HCT116 (cell line): ENCODE measurements around the gene SLC4A5. TPM values are rescaled to one million over a fixed set of nuclear protein-coding genes. Genes with fewer than 3 reads are reported as not detected.
A peak's percentile ranks its signal among the peaks of the same experiment; 100 is the strongest.

Source experiments
- ATAC-seq: fragments of 200-7000 bp; cut with Tn5 transposase; 2 replicates; pipeline ENCODE4 v1.9.1; 2020; ENCODE audit warnings: mild to moderate bottlenecking, moderate library complexity
- BruUV-seq: library from RNA; stranded (reverse); fragments of 400-500 nt; replicated peaks from 2 replicates; lab custom pipeline; 2021; lab: Mats Ljungman, UMichigan
- CTCF ChIA-PET: fragments of 300-600 bp; sonication (Branson Sonifier 250); formaldehyde crosslinking; loops from one replicate; lab custom pipeline; 2021; ENCODE audit warnings: antibody characterized with exemption; lab: Charles Lee
- POLR2A ChIA-PET: fragments of 300-600, 350-600 bp; sonication (Branson Sonifier 250); formaldehyde crosslinking; loops from one replicate; lab custom pipeline; 2021; ENCODE audit warnings: antibody characterized with exemption; lab: Charles Lee
- RAD21 ChIA-PET, 2 experiments: fragments of 300-600 bp; sonication (Branson Sonifier 250); formaldehyde crosslinking; loops; one replicate each; lab custom pipeline; 2023; ENCODE audit warnings: low total read pairs in 2 of 2; ENCODE audit not compliant: uncharacterized antibody in 2 of 2, unreplicated experiment in 2 of 2, low non-redundant PET in 1 of 2; lab: Charles Lee
- DNase-seq: peaks from one replicate; pipeline ENCODE4 v3.0.0-alpha.2; 2010; ENCODE audit warnings: low read depth, low spot score
- H2AFZ ChIP-seq: fragments of 200-600 bp; shearing (Covaris generic), sonication (generic); 2 replicates; pipeline ENCODE4 v1.6.1; 2017; ENCODE audit warnings: low read depth, mixed run types, mixed read lengths, antibody characterized with exemption, low read length; ENCODE audit not compliant: poor library complexity, severe bottlenecking
- H3K27ac ChIP-seq: 2 replicates; pipeline ENCODE4 v1.5.1; 2012; ENCODE audit warnings: low read depth, low read length
- H3K27me3 ChIP-seq: fragments of 200-600 bp; sonication (generic); 2 replicates; pipeline ENCODE4 v1.6.1; 2016; ENCODE audit warnings: mixed run types, low read length, mixed read lengths; ENCODE audit not compliant: insufficient read depth
- H3K36me3 ChIP-seq, 2 experiments: fragments of 200-500 bp in 1 of 2; fragments of 200-600 bp in 1 of 2; sonication (Bioruptor generic) in 1 of 2; sonication (generic) in 1 of 2; 2 replicates each; pipeline versions ENCODE4 v1.5.1 to v1.6.1; 2014 to 2016; ENCODE audit warnings: low read length in 2 of 2, inconsistent platforms in 1 of 2, mixed read lengths in 1 of 2, mixed run types in 1 of 2; ENCODE audit not compliant: insufficient read depth in 2 of 2, control insufficient read depth in 1 of 2
- H3K4me1 ChIP-seq, 2 experiments: fragments of 200-600 bp in 1 of 2; sonication (generic) in 1 of 2; 2 replicates each; pipeline versions ENCODE4 v1.5.1 to v1.6.1; 2012 to 2017; ENCODE audit warnings: low read length in 2 of 2, inconsistent platforms in 1 of 2, mild to moderate bottlenecking in 1 of 2, mixed read lengths in 1 of 2, mixed run types in 1 of 2, moderate library complexity in 1 of 2; ENCODE audit not compliant: insufficient read depth in 2 of 2, control insufficient read depth in 1 of 2
- H3K4me2 ChIP-seq: fragments of 200-600 bp; sonication (generic); 2 replicates; pipeline ENCODE4 v1.6.1; 2017; ENCODE audit warnings: mixed run types, low read length, mixed read lengths
- H3K4me3 ChIP-seq, 2 experiments: fragments of 200-600 bp in 1 of 2; sonication (generic) in 1 of 2; replicated peaks in 1 of 2; 2 replicates each; pipeline ENCODE4 v1.5.1; 2011 to 2016; ENCODE audit warnings: low read length in 2 of 2, control low read depth in 1 of 2, low read depth in 1 of 2, mild to moderate bottlenecking in 1 of 2, mixed read lengths in 1 of 2, mixed run types in 1 of 2
- H3K79me2 ChIP-seq: fragments of 200-600 bp; sonication (generic); 2 replicates; pipeline ENCODE4 v1.6.1; 2017; ENCODE audit warnings: mild to moderate bottlenecking, mixed run types, low read length, moderate library complexity, mixed read lengths; ENCODE audit not compliant: insufficient read depth
- H3K9ac ChIP-seq: fragments of 200-600 bp; sonication (generic); 2 replicates; pipeline ENCODE4 v1.6.1; 2016; ENCODE audit warnings: low read length, mixed read lengths
- H3K9me2 ChIP-seq: fragments of 200-600 bp; sonication (generic), shearing (Covaris generic); 2 replicates; pipeline ENCODE4 v1.6.1; 2017; ENCODE audit warnings: mixed run types, mild to moderate bottlenecking, moderate library complexity; ENCODE audit not compliant: insufficient read depth
- H3K9me3 ChIP-seq, 2 experiments: fragments of 200-500 bp in 1 of 2; fragments of 200-600 bp in 1 of 2; sonication (Bioruptor generic) in 1 of 2; sonication (generic) in 1 of 2; 2 replicates each; pipeline ENCODE4 v1.6.1; 2014 to 2017; ENCODE audit warnings: low read length in 2 of 2, mixed read lengths in 2 of 2, inconsistent platforms in 1 of 2, low read depth in 1 of 2, mild to moderate bottlenecking in 1 of 2, mixed run types in 1 of 2, moderate library complexity in 1 of 2; ENCODE audit not compliant: control insufficient read depth in 1 of 2, insufficient read depth in 1 of 2
- H4K20me1 ChIP-seq: fragments of 200-600 bp; sonication (generic), shearing (Covaris generic); 2 replicates; pipeline ENCODE4 v1.6.1; 2017; ENCODE audit warnings: mixed run types, mild to moderate bottlenecking, moderate library complexity; ENCODE audit not compliant: insufficient read depth
- CEBPB ChIP-seq: IDR thresholded peaks from 2 replicates; pipeline ENCODE4 v1.6.1; 2012; ENCODE audit warnings: low read depth
- EGR1 ChIP-seq: IDR thresholded peaks from 2 replicates; pipeline ENCODE4 v1.6.1; 2012; ENCODE audit warnings: low read depth
- ELF1 ChIP-seq: IDR thresholded peaks from 2 replicates; pipeline ENCODE4 v1.6.1; 2012; ENCODE audit warnings: low read depth, borderline replicate concordance
- EZH2 ChIP-seq: fragments of 200-600 bp; sonication (generic); IDR thresholded peaks from 2 replicates; pipeline ENCODE4 v1.6.1; 2017; ENCODE audit warnings: antibody characterized with exemption, mixed run types
- FOSL1 ChIP-seq: IDR thresholded peaks from 2 replicates; pipeline ENCODE4 v1.6.1; 2012; ENCODE audit warnings: low read depth
- JUND ChIP-seq: IDR thresholded peaks from 2 replicates; pipeline ENCODE4 v1.6.1; 2012
- SP1 ChIP-seq: IDR thresholded peaks from 2 replicates; pipeline ENCODE4 v1.6.1; 2012; ENCODE audit warnings: low read depth
- TCF7L2 ChIP-seq: IDR thresholded peaks from 2 replicates; pipeline ENCODE4 v1.7.0; 2011; ENCODE audit warnings: borderline replicate concordance, inconsistent platforms; ENCODE audit not compliant: insufficient read depth, insufficient read length; ENCODE audit errors: extremely low read depth
- ZFX ChIP-seq: fragments of 450-650 bp; IDR thresholded peaks from 2 replicates; pipeline ENCODE4 v1.6.1; 2017
- ZNF274 ChIP-seq: fragments of 200-500 bp; sonication (Bioruptor generic); IDR thresholded peaks from 2 replicates; pipeline ENCODE4 v1.6.1; 2014; ENCODE audit warnings: mild to moderate bottlenecking, low read depth, low read length, inconsistent platforms
- intact Hi-C: fragments of 100-400 bp; cut with micrococcal nuclease; formaldehyde crosslinking; loops from 2 replicates; pipeline ENCODE4 v1.10.0; 2022
- total RNA-seq: library from RNA; stranded (reverse); gene quantifications from one replicate; pipeline ENCODE4 v1.2.1, GENCODE V29; 2021; ENCODE audit not compliant: unreplicated experiment
- TF ChIP-seq, protein P1 (sequence below): IDR thresholded peaks from 2 replicates; pipeline ENCODE4 v1.6.1; 2012
- TF ChIP-seq, protein P2 (sequence below): IDR thresholded peaks from 2 replicates; pipeline ENCODE4 v1.6.1; 2011; ENCODE audit warnings: mild to moderate bottlenecking, low read length, moderate library complexity; ENCODE audit not compliant: insufficient replicate concordance; ENCODE audit errors: extremely low read depth
- TF ChIP-seq, protein P3 (sequence below): IDR thresholded peaks from 2 replicates; pipeline ENCODE4 v1.6.1; 2012
- TF ChIP-seq, protein P4 (sequence below), 3 experiments: fragments of 200-600 bp in 1 of 3; sonication (generic) in 1 of 3; IDR thresholded peaks in 2 of 3; conservative IDR thresholded peaks in 1 of 3; 2 replicates each; pipeline ENCODE4 v1.5.1; 2012 to 2017; ENCODE audit warnings: low read depth in 2 of 3, low read length in 2 of 3, antibody characterized with exemption in 1 of 3, borderline replicate concordance in 1 of 3, control low read depth in 1 of 3, mild to moderate bottlenecking in 1 of 3, mixed read lengths in 1 of 3, mixed run types in 1 of 3, moderate library complexity in 1 of 3; ENCODE audit not compliant: insufficient read depth in 1 of 3

Gene SLC4A5
- total RNA-seq, 1 experiment from 2014 or later, result 0.91 TPM

DNA sequence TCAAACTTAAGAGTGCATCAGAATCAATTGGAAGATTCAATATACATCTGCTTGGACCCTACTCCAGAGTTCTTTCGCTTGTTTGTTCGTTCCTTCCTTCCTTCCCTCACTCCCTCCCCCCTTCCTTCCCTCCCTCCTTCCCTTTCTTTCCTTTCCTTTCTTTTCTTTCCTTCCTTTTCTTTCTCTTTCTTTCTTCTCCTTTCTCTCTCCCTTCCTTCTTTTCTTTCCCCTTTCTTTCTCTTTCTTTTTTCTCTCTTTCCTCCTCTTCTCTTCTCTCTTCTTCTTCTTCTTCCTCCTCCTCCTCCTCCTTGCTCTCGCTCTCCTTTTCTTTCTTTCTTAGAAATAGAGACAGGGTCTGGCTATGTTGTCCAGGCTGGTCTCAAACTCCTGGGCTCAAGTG, 98.9 kb downstream of the SLC4A5 start:
- ATAC-seq (no peak), DNase-seq (no peak)
- H3K4me1 ChIP-seq, result peaks cover 0 to 9% of the 10 kb centered on the region in 2 experiments; a peak in 2 of 4 replicates
- no peak overlapping the region for H2AFZ ChIP-seq
- BruUV-seq, result no TSS peak
- POLR2A ChIA-PET, result no interaction called here
- no peak overlapping the region for H3K4me3 ChIP-seq
- no peak overlapping the region for H3K9ac ChIP-seq
- no peak overlapping the region for H3K4me2 ChIP-seq
- TF ChIP-seq SP1, result no peak
- TF ChIP-seq ELF1, result no peak
- no peak for TF ChIP-seq EZH2
- TF ChIP-seq, protein P1, sequence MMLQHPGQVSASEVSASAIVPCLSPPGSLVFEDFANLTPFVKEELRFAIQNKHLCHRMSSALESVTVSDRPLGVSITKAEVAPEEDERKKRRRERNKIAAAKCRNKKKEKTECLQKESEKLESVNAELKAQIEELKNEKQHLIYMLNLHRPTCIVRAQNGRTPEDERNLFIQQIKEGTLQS, result no peak
- H3K9me2 ChIP-seq, result no peaks in the 10 kb centered on the region
- CTCF ChIA-PET, result no interaction called here
- H3K27ac ChIP-seq, result no peak overlapping the region
- H3K36me3 ChIP-seq, result no peaks in the 10 kb centered on the region
- H3K79me2 ChIP-seq, result no peaks in the 10 kb centered on the region
- RAD21 ChIA-PET, result no interaction called here
- intact Hi-C loops, result no loop called here
- no peaks in the 10 kb centered on the region for H3K27me3 ChIP-seq
- H3K9me3 ChIP-seq, result no peaks in the 10 kb centered on the region
- no peaks in the 10 kb centered on the region for H4K20me1 ChIP-seq

DNA sequence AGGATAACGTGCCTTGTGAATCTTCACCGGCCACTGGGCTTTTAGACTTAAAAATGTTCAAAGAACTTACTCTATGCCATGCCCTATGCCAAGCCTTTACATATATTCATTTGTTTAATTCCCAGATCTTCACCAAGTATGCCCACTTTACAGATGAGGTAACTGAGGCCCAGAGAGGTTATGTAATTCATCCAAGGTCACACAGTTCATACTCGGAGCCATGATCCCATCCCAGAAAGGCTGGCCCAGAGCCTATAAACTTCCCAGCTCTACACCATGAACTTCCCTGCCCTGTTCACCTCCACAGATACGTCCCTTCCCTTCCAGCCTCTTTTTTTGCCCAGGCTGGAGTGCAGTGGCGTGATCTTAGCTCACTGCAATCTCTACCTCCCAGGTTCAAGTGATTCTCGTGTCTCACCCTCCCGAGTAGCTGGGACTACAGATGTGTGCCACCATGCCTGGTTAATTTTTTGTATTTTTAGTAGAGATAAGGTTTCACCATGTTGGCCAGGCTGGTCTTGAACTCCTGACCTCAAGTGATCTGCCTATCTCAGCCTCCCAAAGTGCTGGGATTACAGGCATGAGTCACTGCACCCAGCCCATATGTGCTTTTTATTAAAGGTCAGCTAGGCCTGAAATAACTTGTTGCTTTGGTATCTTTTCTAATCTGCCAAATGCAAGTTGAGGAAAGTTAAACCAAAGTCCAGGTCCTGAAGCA, 100.7 kb downstream of the SLC4A5 start:
- BruUV-seq, result no TSS peak
- CTCF ChIA-PET, result no interaction called here
- H3K9ac ChIP-seq, result no peak overlapping the region
- ATAC-seq, result no peak
- no peaks in the 10 kb centered on the region for H3K36me3 ChIP-seq
- POLR2A ChIA-PET, result no interaction called here
- H3K4me1 ChIP-seq, result peaks cover 0 to 9% of the 10 kb centered on the region in 2 experiments; a peak in 2 of 4 replicates
- no peaks in the 10 kb centered on the region for H3K79me2 ChIP-seq
- H3K4me2 ChIP-seq, result peak overlapping the region; percentile 31; the same call in 1 of the 2 replicates
- no peaks in the 10 kb centered on the region for H3K9me3 ChIP-seq
- intact Hi-C loops, result no loop called here
- RAD21 ChIA-PET, result no interaction called here
- H3K27me3 ChIP-seq, result no peaks in the 10 kb centered on the region
- no peak for DNase-seq
- no peaks in the 10 kb centered on the region for H3K9me2 ChIP-seq
- no peak overlapping the region for H3K27ac ChIP-seq
- H3K4me3 ChIP-seq, result no peak overlapping the region
- no peak overlapping the region for H2AFZ ChIP-seq
- H4K20me1 ChIP-seq, result no peaks in the 10 kb centered on the region
- TF ChIP-seq, protein P2, sequence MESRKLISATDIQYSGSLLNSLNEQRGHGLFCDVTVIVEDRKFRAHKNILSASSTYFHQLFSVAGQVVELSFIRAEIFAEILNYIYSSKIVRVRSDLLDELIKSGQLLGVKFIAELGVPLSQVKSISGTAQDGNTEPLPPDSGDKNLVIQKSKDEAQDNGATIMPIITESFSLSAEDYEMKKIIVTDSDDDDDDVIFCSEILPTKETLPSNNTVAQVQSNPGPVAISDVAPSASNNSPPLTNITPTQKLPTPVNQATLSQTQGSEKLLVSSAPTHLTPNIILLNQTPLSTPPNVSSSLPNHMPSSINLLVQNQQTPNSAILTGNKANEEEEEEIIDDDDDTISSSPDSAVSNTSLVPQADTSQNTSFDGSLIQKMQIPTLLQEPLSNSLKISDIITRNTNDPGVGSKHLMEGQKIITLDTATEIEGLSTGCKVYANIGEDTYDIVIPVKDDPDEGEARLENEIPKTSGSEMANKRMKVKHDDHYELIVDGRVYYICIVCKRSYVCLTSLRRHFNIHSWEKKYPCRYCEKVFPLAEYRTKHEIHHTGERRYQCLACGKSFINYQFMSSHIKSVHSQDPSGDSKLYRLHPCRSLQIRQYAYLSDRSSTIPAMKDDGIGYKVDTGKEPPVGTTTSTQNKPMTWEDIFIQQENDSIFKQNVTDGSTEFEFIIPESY, result no peak
- TF ChIP-seq JUND (no peak), ELF1 (no peak), TCF7L2 (no peak), ZFX (no peak), ZNF274 (no peak), EGR1 (no peak), FOSL1 (no peak), SP1 (no peak), CEBPB (no peak)
- TF ChIP-seq, protein P3, sequence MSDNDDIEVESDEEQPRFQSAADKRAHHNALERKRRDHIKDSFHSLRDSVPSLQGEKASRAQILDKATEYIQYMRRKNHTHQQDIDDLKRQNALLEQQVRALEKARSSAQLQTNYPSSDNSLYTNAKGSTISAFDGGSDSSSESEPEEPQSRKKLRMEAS, result no peak
- TF ChIP-seq, protein P1, result no peak
- TF ChIP-seq, protein P4, sequence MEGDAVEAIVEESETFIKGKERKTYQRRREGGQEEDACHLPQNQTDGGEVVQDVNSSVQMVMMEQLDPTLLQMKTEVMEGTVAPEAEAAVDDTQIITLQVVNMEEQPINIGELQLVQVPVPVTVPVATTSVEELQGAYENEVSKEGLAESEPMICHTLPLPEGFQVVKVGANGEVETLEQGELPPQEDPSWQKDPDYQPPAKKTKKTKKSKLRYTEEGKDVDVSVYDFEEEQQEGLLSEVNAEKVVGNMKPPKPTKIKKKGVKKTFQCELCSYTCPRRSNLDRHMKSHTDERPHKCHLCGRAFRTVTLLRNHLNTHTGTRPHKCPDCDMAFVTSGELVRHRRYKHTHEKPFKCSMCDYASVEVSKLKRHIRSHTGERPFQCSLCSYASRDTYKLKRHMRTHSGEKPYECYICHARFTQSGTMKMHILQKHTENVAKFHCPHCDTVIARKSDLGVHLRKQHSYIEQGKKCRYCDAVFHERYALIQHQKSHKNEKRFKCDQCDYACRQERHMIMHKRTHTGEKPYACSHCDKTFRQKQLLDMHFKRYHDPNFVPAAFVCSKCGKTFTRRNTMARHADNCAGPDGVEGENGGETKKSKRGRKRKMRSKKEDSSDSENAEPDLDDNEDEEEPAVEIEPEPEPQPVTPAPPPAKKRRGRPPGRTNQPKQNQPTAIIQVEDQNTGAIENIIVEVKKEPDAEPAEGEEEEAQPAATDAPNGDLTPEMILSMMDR (IDR thresholded peaks at IDR 0.05 in 2 of 3, conservative IDR thresholded peaks at IDR 0.05 in 1 of 3; ENCODE audit: borderline replicate concordance in 1 of 3, insufficient read depth in 1 of 3, low read depth in 2 of 3, low read length in 2 of 3), result no peak
